Activated gamma-delta T cell treated with Interleukin-2 at 50 U/mL for 16 hours (primary cell): ENCODE measurements around the gene GAL3ST2.
"Not testable (repeated sequence)": the region's sequence is repeated elsewhere in the genome, so short reads cannot be mapped to it uniquely, and the experiment has no call there.

Experiments used
- DNase-seq: peaks from one replicate; pipeline ENCODE4 v3.0.0-alpha.2; 2020

The GAL3ST2 gene

DNA sequence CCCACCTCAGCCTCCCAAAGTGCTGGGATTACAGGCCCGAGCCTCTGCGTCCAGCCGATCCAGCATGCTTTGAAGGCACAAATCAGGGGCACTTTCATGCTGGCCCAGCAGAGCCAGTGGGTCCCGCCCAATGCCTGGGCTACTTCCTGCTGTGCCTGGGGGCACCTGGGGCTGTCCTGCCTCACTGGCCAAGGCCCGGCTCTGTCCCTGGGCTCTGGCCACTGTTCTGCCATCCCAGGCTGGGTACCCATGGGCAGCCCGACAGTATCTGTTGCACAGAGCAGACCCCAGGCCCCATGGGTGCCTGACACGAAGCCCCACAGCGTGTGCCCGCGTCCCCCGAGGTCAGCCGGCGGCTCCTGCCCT is 6.8 kb upstream of the GAL3ST2 start:
- DNase-seq = no peak

- no peak for DNase-seq
Measured at GRCh38 chr2:241770185-241770935, 6.3 kb upstream of the GAL3ST2 start.

GRCh38 chr2:241770936-241771285 is 5.7 kb upstream of the GAL3ST2 start:
- DNase-seq = no peak

GRCh38 chr2:241771286-241772062 is 5.1 kb upstream of the GAL3ST2 start:
- DNase-seq = no peak

DNA sequence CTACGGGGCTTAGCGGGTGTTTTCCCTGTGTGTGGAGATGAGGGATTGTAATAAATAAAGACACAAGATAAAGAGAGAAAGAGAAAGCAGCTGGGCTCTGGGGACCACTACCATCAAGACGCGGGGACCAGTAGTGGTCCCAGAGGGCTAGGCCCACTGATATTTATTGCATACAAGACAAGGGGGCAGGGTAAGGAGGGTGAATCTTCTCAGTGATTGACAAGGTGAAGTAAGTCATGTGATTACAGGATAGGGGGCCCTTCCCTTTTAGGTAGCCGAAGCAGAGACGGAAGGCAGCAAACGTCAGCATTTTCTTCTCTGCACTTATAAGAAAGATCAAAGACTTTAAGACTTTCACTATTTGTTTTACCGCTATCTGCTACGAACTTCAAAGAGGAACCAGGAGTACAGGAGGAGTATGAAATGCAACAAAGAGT is 4.5 kb upstream of the GAL3ST2 start:
- DNase-seq = no peak

DNA sequence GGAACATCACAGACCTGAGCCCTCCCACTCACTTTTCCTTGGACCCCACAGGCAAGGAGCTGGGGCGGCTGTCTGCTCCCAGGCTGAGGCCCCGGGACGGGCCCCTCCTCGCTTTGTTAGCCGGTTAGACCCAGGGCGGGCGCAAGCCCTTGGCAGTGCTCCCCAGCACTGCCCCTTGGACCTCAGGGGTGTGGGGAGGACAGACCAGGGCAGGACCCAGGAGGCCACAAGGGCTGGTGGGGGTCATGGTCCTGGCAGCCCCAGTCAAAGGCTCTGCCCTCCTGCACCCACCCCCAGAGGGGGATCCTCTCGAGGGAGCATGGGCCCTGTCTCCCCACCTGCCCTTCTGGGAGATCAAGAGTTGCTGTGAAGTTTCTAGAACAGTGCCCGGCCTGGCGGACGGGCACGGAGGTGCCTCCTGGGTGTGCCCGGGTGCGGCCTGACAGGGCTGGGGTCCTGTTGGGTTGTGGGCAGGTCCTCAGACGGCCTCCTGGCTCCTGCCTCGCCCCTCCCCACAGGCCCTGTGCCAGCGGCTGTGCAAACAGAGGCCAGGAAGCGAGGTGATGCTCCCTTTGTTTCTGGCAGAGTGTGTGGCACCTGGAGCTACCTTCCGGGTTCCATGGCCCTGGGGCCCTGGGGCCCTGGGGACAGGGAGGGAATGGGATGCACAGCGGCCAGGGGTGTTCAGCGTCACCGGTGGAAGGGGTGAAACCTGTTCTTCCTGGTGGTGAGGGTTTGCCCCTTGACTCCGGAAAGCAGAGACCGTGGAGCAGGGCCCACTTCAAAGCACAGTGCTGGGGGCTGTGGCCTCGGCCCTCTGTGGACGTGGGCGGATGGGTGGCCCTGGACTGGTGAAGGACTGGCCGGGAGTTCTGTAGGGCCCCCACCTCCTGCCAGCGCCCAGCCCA is 2.9 kb upstream of the GAL3ST2 start:
- DNase-seq = no peak

DNA sequence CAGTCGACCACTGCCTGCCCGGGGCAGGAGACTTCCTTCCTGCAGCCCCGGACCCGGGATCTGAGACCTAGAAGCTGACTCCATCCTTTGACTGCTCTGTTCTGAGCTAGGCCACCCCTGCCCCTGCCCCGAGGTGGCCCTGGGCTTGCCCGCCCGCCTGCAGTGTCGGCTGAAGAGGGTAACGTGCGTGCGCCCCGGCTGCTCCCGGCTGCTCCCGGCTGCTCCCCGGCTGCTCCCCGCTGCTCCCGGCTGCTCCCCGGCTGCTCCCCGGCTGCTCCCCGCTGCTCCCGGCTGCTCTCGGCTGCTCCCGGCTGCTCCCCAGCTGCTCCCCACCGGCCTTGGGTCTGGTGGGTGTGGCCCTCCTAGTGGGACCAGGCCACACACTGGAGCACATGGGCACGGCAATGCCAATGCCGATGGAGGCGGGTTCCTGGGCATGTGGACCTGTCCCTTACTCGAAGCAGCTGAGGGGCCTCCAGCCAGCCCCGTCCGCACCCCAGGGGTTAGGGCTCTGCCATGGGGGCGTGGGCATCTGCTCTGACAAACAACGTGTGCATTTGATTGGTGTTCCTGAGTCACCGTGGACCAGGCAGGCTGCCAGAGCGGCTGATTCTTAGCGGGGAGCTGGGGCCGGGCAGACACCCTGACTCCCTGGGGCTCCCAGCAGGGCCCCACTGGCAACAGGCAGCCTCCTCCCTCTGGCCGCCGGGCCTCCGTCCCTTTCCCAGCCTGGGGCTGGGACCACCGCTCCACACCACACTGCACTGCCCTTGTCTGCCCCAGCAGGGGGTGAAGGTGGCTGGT is 2.0 kb upstream of the GAL3ST2 start:
- DNase-seq = peak; percentile 2

DNA sequence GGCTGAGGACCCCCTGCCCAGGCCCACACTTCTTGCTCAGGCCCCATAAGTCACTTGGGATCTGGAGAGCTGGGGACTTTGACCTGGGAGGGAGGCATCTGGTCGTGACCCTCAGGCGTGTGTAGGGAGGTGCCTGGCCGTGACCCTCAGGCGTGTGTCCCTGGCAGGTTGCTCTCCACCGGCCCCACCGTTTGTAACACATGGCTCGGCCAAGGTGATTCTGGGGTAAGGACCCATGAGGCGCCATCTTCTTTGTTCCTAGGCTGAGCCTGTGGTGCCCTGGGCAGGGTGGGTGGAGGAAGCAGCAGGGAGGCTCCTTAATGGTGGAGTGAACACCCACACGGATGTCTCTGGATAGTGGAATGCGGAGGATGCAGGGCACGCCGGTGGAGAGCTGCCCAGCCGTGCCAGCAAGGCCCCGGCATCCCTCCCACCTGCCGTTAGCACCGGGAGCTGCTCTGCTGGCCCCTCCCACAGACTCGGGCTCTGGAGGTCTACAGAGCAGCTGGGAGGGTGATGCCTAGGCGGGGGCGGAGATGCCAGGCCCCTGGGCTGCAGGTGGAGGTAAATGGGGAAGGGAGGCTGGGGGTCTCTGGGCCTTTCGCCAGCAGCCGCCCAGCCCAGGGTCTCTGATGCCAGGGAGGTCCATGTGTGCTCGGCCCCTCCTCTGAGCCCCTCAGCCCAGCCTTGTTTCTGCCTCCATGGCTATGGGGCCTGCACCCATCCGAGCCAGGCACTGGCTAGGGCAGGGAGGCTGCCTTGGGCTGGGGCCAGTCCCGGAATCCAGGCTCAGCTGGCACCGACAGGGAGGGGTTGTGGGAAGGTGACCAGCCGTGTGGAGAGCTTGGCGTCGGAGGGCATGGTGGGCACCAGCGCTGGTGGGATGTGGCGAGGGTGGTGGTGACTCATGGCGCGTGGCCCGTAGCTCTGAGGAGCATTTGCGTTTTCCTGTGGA is 1.1 kb upstream of the GAL3ST2 start:
- DNase-seq = no peak

DNA sequence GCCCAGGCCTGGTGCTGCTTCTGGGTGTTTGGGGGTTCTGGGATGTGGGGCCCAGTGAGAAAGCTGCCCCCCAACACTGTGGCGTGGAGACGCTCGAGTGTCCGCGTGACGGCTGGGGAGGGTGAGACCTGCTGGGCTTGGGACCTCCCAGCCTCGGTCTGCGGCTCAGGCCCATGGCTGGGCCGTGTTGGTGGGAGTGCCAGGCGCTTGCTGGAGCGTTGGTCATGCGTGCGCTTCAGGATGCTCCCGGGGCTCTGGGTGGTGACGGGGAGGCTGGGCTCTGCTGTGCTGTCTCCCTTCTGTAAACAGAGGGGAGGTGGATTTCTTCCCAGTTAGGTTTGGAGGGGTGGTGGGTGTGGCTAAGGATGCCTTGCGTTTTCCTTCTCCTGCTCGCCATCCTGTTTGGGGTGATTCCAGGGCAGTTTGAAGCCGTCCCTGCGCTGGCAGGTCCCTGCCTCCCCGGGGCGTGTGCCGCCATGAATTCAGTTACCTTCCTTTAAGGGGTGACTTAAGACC is 606 bp downstream of the GAL3ST2 start:
- peak; percentile 3 for DNase-seq

DNA sequence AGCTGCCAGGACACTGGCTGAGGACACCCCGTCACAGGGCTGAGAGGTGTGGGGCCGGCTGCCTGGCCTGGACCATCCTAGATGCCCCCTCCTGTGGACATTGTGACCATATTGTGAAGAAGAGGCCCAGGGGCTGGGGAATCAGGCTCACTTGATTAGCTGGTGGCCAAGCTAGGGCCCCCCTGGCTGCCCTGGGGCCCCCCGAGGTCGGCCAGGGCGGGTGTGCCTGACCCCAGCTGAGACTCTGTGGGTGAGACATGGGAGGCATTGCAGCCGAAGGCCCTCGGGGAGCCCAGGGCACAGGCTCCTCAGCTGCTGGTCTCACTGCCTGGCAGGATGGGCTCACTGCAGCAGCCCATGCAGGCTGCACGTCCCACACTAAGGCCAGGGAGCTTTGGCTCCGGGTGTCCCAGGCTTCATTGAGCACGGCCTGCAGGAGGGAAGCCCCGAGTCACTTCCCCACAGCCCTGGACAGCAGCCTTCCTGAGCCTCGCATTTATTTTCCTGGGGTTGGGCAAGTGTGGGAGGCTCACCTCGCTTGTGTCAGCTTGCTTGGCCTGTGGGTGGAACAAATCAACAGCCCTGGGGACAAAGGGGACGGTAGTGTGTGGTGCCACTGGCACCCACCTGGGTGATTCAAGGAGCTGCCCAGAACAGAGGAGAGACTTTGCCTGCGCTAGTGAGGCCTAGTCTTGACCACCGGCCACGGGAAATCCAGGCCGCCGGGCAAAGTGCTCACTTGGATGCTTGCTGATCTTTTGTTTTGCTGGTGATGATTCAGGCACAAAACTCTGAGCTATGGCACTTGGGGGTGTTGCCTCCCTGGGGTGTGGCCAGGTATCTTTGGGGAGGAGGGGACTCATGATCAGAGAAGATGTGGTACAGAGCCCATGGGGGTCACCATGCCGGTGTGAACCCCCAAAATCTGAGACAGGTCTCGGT is 1.3 kb downstream of the GAL3ST2 start:
- DNase-seq = no peak

DNA sequence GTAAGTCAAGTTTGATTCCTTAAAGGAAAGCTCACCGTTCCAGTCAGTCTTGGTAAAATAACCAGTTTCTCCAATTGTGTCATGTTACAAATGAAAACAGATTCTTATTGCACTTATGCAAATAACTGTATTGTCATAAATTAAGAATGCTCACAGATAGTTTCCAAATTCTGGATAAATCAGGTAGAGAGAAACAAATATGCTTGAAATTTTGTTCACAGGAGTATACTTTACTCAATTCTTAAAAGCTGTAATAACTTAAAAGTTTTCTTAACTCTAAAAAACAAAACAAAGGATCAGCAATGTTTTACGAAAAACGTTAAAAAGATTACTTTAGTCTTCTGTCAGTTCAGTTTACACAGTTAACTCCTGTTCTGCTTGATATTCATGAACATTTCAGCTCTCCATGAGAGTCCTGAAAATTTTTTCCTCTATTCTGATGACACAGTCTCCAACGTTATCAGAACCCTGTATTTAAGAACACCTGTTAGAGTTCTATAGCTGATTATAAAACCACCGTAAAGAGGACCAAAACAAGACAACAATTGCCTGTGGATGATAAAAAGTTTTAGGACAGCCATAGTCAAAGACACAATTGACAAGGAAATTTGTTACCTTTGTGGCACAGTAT is 4.4 kb downstream of the GAL3ST2 start:
- no peak for DNase-seq

DNA sequence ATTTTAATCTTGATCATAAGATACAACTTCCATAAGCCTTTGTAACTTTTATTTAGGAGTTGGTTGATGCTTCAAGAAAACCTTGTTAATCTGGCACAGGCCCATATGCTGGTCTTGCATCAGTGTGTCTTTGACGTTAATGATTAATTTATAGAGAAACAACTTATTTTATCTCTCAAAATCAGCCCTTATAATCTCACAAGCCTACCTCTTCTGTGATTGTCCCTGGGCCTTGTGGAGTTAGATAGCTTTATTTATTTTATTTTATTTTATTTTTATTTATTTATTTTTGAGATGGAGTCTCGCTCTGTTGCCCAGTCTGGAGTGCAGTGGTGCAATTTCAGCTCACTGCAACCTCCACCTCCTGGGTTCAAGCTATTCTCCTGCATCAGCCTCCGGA is 5.4 kb downstream of the GAL3ST2 start:
- not testable (repeated sequence) for DNase-seq

- DNase-seq = no peak
Measured at GRCh38 chr2:241788135-241788534, 11.5 kb downstream of the GAL3ST2 start.

- peak; percentile 3 for DNase-seq
Measured at GRCh38 chr2:241788572-241788971, 11.9 kb downstream of the GAL3ST2 start.

DNA sequence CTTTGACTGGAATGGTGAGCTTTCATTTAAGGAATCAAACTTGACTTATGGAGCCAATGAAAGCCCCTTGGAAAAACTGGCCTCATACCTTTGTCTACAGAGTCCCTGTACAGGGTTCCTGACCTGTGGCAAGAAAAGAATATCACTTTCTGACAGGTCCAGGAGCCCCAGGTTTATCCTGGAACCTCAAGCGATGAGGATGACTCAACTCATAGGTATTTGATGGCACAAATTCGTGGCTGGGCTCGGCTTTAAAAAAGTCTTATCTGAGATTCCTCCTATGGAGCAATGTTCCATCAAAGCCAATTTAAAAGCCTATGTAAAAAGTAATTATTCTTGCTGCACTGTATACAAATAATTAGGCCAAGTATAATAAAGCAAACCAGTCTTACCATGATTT is 14.8 kb downstream of the GAL3ST2 start:
- not testable (repeated sequence) for DNase-seq

GRCh38 chr2:241793385-241793784 is 16.8 kb downstream of the GAL3ST2 start:
- DNase-seq = no peak

GRCh38 chr2:241794250-241794823 is 17.7 kb downstream of the GAL3ST2 start:
- DNase-seq = no peak

DNA sequence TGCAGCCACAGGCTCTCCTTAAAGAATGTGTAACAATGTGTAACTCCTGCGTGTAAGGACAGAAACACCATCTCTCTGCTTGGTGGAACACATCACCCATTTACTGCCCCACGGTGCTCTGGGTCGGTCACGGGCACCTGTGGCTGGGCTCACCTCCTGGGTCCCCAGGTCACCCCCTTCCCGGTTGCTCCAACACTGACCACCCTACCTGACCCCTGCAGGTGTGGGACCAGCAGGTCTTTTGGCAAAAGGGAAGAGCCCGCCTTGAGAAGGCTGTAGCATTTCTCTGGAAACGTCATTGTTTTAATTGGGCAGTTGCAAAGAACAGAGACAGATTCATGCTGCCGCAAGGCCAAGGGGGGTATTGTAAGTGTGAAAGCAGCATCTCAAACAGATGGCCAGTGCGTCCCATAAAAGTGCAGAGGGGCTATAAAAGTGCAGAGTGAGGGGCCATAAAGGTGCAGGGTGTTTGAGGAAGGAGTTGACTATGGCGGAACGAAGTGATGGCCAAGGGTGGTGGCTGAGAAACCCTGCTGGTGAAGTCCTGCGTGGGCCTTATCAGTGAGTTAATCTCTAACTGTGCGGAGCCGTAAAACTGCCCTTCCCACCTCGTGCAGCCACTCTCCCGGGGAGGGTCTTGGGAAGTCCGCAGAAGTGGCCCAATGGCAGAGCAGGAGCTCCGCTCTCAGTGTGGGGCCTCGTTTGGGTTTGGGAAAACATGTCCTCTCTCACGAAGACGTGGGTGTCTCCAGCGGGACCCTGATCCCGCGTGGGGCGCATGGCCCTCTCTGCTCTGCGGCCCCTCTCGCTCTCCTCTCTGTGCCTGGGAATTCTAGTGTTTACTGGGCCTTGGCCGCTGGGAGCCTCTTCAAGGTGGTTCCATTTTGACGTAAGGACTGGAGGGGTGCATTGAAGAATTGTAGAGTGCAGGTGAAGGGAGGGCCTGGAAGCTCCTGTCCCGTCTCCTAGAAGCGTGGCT is 18.7 kb downstream of the GAL3ST2 start:
- DNase-seq = no peak
